HuH-7.5 (cell line): ENCODE data around the gene RCHY1.
"Not testable (repeated sequence)": the region's sequence is repeated elsewhere in the genome, so short reads cannot be mapped to it uniquely, and the experiment has no call there.

Source experiments
- DNase-seq: peaks from one replicate; pipeline ENCODE4 v3.0.0; 2011; ENCODE audit warnings: low spot score

RCHY1 gene

DNA sequence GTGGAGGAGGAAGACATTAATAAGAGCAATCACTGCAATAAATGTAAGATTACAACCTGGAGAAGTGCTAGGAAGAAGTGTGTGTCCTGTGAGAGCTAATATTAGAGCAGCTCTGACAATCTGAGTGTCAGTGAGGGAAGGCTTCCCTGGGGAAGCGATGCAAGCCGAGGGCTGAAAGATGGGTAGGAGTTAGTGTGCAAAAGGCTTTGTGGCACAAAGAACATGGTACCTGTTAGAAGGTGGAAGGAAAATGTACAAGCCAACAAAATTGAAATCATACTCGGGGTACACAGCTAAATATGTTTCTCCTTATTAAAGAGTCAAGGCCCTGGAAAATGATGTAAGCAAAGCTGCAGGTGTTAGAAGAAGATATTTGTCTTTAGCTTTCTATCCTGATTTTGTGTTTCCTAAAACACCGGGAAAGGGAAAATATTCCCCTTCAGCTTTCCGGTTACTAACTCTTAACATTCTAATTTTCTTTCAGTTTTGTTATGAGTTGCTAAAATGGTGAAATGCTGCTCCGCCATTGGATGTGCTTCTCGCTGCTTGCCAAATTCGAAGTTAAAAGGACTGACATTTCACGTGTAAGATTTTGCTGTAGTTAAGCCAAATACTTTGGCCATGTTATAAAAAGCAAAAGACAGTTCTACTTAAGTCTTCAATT is 878 bp upstream of the RCHY1 start:
- no peak for DNase-seq

GRCh38 chr4:75513526-75514130 is 575 bp downstream of the RCHY1 start:
- no peak for DNase-seq

DNA sequence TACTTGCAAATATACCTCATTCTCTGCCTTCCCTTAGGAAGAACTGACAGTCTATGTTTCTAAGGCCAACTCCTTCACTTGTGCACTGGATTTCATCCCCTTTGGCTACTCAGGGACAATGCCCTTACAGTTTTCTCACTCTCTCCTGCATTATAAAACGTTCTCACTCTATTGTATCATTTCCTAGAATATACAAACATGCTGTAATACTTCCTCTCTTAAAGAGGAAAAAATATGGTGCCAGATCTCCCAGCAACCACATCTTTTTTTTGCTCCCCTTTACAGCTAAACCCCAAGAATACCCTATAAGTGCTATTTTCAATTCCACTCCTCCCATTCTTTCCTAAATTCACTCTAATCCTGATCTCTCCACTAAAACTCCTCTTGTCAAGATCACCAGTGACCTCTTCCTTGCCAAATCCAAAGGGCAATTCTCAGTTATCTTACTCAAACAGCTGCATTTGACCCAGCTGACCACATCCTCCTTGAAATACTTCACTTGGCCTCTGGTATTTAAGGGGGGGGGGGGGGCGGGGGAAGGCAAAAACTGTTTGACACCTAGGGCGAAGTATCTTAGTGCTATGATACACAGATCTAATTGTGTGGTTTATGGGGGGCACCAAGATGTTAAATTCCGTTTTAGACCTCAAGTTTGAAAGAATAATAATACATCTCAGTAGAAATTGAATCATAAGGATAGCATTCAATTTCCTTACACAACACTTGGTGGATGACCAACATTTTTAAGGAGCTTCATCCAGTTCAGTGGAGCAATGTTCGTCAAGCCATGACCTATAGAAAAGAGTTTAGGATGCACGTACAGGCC is 1.6 kb downstream of the RCHY1 start:
- no peak for DNase-seq

- no peak for DNase-seq
These were observed 2.4 kb downstream of the RCHY1 start for GRCh38 chr4:75511841-75512240.

- not testable (repeated sequence) for DNase-seq
These were observed 4.6 kb downstream of the RCHY1 start for GRCh38 chr4:75509592-75509991.

- no peak for DNase-seq
These were observed 8.6 kb downstream of the RCHY1 start for GRCh38 chr4:75505630-75506029.

GRCh38 chr4:75502671-75503070 is 11.5 kb downstream of the RCHY1 start:
- no peak for DNase-seq

DNA sequence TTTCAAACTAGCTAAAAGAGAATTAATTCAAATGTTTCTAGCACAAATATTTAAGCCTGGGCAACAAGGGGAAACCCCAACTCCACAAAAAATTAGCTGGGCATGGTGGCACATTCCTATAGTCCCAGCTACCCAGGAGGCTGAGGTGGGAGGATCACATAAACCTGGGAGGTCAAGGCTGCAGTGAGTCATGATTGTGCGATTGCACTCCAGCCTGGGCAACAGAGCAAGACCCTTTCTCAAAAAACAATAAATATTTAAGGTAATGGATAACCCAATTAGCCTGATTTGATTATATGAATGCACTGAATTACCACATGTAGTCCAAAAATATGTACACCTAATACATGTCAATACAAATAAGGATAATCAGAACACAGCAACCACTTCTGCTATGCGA is 14.3 kb downstream of the RCHY1 start:
- no peak for DNase-seq

GRCh38 chr4:75498041-75498440 is 16.2 kb downstream of the RCHY1 start:
- DNase-seq, result no peak

- DNase-seq, result no peak
These were observed 17.1 kb downstream of the RCHY1 start for GRCh38 chr4:75497133-75497532.

DNA sequence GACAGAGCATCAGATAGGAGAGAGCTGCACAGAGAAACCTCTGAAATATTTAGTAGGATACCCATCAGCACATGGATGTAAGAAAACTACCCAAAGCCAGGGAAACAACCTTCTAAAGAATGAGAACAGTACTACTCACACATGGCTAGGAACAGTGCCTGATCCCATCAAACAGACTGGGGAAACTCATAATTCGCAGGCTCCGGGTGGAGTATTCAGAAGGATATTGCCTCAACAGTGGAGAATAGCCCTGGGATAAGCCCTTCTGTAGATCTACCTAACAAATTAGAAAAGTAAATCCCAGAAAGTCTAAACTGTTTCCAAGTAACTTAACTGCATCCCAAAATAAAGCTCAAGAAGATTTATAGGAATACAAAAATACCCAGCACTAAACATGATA is 17.8 kb downstream of the RCHY1 start:
- no peak for DNase-seq

DNA sequence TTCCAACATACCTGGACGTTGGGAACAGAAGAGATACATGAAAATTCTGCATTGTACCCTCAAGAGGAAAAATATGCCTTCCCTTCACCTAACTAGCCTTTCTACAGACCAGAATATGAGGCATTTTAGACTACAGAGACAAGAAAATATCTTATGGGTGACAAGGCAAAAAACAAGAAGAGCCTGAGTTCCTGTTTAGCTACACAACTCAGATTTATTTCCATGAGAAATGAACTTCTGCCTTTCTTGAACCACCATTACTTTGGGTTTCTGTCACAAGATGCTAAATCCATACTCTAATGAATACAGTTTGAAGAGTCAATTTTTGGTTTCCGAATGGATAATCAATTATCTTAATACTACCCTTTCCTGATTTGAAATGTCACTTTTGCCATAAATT is 18.7 kb downstream of the RCHY1 start:
- DNase-seq, result no peak

DNA sequence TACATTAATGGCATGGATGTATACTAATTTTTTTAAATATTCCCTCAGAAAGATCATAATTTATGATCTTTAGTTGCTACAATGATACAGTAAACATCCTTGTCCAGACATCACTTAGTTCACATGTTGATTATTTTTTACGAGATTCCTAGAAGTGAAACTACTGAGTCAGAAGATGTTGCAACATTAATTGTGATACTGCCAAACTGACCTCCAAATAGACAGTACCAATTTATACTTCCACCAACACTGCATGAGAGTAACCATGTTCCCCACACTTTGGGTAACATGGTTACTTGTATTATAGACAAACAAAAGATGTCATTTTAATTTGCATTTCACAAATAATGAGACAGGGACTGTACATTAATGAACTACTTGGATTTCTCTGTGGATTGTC is 19.6 kb downstream of the RCHY1 start:
- DNase-seq, result no peak

DNA sequence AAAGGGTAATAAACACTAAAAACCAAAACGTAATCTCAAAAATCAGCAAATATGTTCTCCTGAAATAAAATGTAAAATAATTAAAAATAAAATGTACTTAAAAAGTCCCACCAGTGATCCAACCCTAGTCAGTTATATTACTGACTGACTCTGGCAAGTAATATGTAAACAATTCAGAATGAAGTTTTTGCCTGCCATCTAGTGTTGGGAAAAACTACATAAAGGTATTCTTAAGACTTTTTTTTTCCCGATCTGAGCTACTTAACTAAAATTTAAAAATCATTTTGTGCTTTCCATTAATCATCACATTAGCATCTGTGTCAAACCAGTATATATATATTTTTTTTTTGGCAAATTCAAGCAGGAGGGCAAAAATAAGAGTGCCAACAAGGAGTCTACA is 24.0 kb downstream of the RCHY1 start:
- DNase-seq, result no peak

GRCh38 chr4:75484190-75484589 is 30.0 kb downstream of the RCHY1 start:
- no peak for DNase-seq

GRCh38 chr4:75477201-75477600 is 37.0 kb downstream of the RCHY1 start:
- DNase-seq, result no peak

DNA sequence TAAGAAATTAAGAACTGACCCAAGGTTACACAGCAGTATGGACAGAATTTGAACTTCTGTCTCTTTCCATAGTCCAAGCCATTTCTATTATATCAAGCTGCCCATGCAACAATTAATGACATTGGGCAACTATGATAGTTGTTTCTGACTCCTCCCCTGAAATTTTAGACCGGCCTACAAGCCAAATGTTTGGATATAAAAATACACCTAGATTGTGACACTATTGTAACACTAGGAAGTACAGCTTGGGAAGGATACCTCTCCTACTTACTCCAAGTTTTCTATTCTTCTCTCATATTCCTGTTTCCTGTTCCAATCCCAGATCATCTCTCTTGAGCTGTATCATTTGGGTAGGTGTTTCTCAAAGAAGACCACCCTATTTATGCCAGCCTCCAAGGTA is 43.5 kb downstream of the RCHY1 start:
- no peak for DNase-seq

DNA sequence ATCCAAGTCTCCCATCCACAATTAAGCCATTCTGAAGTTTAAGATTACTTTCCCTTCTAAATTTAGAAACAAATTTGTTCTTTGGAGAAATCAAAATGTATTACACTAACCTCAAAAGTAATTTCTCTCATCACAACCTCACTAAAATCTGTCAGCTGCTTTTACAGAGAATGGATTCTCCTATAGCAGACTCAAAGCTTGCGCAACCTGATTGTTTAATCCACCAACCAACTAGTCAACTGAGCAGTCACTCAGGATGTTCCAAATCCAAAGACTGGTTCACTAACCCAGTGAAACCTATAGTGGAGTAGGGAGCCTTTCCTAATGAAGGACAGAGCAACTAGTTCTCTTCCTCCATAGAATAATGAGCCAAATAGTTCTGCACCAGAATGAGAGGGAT is 44.3 kb downstream of the RCHY1 start:
- no peak for DNase-seq

DNA sequence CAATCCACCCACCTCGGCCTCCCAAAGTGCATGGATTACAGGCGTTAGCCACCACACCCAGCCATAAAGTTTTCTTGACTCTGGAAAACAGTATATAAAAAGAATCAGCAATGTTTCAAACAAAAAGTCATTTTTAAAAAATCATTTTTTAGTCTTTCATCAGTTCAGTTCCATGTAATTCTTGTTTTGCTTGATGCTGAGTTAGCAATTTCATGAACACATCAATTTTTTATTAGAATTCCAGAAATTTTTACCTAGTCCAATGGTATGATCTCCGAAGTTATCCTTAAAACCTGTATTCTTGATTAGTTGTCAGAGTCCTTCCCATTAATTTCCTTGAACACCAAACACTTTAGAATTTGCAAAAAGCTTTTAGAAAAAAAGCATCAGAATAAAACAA is 56.8 kb downstream of the RCHY1 start:
- DNase-seq, result no peak

DNA sequence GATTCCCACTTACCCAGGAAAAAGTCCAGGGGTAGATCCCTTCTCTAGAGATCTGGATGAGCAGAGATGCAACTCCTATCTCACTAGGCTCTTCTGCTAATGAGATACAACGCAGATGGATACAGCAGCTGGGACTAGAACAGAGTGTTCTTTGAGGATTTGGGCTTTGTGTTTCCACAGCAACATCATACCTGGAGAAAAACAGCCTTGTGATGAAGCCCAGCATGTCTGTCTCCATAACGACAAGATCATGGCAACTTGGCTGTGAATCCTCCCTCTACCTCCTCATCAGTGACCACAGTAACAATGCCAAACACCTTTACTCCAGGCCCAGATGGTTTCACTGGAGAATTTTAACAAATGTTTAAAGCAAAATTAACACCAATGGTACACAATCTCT is 80.1 kb downstream of the RCHY1 start:
- DNase-seq, result no peak

DNA sequence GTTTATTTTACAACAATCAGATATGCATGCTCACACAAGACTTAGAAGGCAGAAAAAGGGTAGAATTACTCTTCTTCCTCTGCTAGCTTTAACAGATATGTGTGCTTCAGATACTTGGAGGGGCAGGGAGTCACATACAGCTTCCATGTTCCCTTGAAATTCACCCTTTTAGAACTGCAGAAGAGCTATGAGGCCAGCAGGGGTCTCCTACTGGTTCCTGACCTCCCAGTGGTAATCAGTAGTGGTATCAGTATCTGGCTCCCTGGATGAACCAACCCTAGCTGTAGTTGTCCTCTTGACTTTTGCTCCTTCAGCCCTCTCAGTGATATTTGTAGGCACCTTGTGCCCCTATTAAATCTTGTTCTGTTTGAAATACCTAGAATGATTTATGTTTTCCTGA is 81.5 kb downstream of the RCHY1 start:
- DNase-seq, result no peak

GRCh38 chr4:75429208-75429607 is 85.0 kb downstream of the RCHY1 start:
- DNase-seq, result no peak
